ENCODE measurements around the gene NCF4. TPM values are rescaled to one million over a fixed set of nuclear protein-coding genes. Genes with fewer than 3 reads are reported as not detected.

Gene NCF4
- total RNA-seq, 1 experiment from 2014 or later: not detected

DNA sequence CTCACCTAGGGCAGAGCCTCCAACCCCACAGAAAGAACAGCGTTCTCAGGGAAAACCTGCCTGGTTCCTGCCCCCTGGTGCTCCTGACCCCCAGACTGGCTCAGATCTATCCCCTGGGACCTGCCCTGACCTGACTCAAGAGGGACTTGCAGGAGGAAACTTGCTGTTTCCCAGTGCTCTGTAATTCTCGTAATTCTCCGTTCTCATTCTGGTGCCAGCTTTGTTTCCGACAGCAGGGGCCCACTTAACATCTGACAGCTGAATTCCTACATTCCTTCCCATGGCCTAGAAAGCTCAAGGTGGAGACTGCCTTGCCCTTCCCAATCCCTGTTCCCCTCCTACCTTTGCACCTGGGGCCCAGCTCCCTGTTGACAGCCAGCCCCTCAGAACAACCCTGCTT is 40.1 kb downstream of the NCF4 start:
- BruUV-seq (replicated peaks): no TSS peak
- TF ChIP-seq TCF7L2 (IDR thresholded peaks at IDR 0.05; ENCODE audit: low read depth, low read length): no peak
- TF ChIP-seq, protein P1, sequence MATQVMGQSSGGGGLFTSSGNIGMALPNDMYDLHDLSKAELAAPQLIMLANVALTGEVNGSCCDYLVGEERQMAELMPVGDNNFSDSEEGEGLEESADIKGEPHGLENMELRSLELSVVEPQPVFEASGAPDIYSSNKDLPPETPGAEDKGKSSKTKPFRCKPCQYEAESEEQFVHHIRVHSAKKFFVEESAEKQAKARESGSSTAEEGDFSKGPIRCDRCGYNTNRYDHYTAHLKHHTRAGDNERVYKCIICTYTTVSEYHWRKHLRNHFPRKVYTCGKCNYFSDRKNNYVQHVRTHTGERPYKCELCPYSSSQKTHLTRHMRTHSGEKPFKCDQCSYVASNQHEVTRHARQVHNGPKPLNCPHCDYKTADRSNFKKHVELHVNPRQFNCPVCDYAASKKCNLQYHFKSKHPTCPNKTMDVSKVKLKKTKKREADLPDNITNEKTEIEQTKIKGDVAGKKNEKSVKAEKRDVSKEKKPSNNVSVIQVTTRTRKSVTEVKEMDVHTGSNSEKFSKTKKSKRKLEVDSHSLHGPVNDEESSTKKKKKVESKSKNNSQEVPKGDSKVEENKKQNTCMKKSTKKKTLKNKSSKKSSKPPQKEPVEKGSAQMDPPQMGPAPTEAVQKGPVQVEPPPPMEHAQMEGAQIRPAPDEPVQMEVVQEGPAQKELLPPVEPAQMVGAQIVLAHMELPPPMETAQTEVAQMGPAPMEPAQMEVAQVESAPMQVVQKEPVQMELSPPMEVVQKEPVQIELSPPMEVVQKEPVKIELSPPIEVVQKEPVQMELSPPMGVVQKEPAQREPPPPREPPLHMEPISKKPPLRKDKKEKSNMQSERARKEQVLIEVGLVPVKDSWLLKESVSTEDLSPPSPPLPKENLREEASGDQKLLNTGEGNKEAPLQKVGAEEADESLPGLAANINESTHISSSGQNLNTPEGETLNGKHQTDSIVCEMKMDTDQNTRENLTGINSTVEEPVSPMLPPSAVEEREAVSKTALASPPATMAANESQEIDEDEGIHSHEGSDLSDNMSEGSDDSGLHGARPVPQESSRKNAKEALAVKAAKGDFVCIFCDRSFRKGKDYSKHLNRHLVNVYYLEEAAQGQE (IDR thresholded peaks at IDR 0.05; ENCODE audit: insufficient read depth in 1 of 2, low read depth in 2 of 2, low read length in 1 of 2): no peak
- no peak for TF ChIP-seq POLR2AphosphoS5 (IDR thresholded peaks at IDR 0.05; ENCODE audit: low read depth, low read length)
- no peak for TF ChIP-seq SIN3A (IDR thresholded peaks at IDR 0.05; ENCODE audit: borderline replicate concordance, insufficient read depth, low read depth, low read length)
- TF ChIP-seq, protein P2, sequence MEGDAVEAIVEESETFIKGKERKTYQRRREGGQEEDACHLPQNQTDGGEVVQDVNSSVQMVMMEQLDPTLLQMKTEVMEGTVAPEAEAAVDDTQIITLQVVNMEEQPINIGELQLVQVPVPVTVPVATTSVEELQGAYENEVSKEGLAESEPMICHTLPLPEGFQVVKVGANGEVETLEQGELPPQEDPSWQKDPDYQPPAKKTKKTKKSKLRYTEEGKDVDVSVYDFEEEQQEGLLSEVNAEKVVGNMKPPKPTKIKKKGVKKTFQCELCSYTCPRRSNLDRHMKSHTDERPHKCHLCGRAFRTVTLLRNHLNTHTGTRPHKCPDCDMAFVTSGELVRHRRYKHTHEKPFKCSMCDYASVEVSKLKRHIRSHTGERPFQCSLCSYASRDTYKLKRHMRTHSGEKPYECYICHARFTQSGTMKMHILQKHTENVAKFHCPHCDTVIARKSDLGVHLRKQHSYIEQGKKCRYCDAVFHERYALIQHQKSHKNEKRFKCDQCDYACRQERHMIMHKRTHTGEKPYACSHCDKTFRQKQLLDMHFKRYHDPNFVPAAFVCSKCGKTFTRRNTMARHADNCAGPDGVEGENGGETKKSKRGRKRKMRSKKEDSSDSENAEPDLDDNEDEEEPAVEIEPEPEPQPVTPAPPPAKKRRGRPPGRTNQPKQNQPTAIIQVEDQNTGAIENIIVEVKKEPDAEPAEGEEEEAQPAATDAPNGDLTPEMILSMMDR (IDR thresholded peaks at IDR 0.05): no peak
- ATAC-seq (no peak), DNase-seq (ENCODE audit: low read depth, low spot score) (no peak)
- Histone ChIP-seq H3K27me3 (ENCODE audit: control insufficient read depth, insufficient read depth, low read length) (no peaks in the 10 kb centered on the region), H3K4me1 (ENCODE audit: control insufficient read depth, insufficient read depth, low read length) (no peaks in the 10 kb centered on the region), H3K9me3 (ENCODE audit: control insufficient read depth, insufficient read depth, low read depth, low read length) (no peaks in the 10 kb centered on the region), H3K36me3 (ENCODE audit: control insufficient read depth, insufficient read depth, low read length) (no peaks in the 10 kb centered on the region), H3K4me3 (ENCODE audit: low read depth in 2 of 2, low read length in 2 of 2) (no peak overlapping the region), H3K27ac (ENCODE audit: low read length) (no peak overlapping the region)
- in situ Hi-C loops (cut with HindIII; ENCODE audit: low pct_unique_long_range_greater_than_20kb, low sequenced_read_pairs): no loop called here
- intact Hi-C loops (cut with micrococcal nuclease; ENCODE audit: unreplicated experiment): no loop called here
- ChIA-PET POLR2A (no interaction called here), CTCF (no interaction called here)

DNA sequence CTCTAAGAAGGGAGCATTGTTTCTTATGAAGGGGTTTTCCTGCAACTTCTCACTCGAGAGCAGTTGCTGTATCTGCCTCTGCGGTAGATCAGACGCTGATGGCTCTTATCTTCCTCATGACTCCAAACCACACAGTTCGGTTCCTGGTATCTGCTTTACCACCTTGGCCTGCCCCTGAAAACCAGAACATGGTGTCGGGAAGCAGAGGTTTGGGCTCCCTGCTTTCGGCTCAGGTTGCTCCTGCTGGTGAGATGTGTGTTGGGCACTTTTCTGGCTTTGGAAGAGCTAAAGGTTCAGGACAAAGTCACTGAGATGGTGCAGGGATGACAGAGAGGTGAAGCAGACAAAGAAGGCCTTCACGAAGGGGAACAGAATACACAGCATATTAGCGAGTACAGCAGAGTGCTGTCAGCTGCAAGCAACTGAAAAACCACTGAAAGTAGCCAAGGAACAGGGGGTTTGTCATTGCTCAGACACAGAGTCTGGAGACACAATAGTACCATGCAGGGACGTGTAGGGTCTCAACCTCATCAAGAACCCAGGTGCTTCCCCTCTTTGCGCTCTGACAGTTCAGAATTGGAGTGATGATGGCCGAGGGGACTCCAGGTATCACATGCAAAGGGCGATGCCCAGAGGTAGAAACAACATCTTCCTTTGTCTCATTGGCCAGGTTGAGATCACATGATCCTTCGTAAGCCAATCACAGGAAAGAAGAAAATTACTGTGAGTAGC is 40.8 kb downstream of the NCF4 start:
- CTCF ChIA-PET: no interaction called here
- Histone ChIP-seq H3K27me3 (ENCODE audit: control insufficient read depth, insufficient read depth, low read length) (no peaks in the 10 kb centered on the region), H3K27ac (ENCODE audit: low read length) (no peak overlapping the region), H3K4me1 (ENCODE audit: control insufficient read depth, insufficient read depth, low read length) (no peaks in the 10 kb centered on the region), H3K36me3 (ENCODE audit: control insufficient read depth, insufficient read depth, low read length) (no peaks in the 10 kb centered on the region), H3K9me3 (ENCODE audit: control insufficient read depth, insufficient read depth, low read depth, low read length) (no peaks in the 10 kb centered on the region), H3K4me3 (ENCODE audit: low read depth in 2 of 2, low read length in 2 of 2) (no peak overlapping the region)
- BruUV-seq (replicated peaks): no TSS peak
- DNase-seq (ENCODE audit: low read depth, low spot score): no peak
- intact Hi-C loops (cut with micrococcal nuclease; ENCODE audit: unreplicated experiment) (no loop called here), in situ Hi-C loops (cut with HindIII; ENCODE audit: low pct_unique_long_range_greater_than_20kb, low sequenced_read_pairs) (no loop called here)
- no peak for TF ChIP-seq TCF7L2 (IDR thresholded peaks at IDR 0.05; ENCODE audit: low read depth, low read length)
- TF ChIP-seq, protein P2 (IDR thresholded peaks at IDR 0.05): no peak
- TF ChIP-seq, protein P1 (IDR thresholded peaks at IDR 0.05; ENCODE audit: insufficient read depth in 1 of 2, low read depth in 2 of 2, low read length in 1 of 2): no peak
- TF ChIP-seq POLR2AphosphoS5 (IDR thresholded peaks at IDR 0.05; ENCODE audit: low read depth, low read length): no peak
- no peak for TF ChIP-seq SIN3A (IDR thresholded peaks at IDR 0.05; ENCODE audit: borderline replicate concordance, insufficient read depth, low read depth, low read length)
- POLR2A ChIA-PET: no interaction called here
- no peak for ATAC-seq

Measured in Panc1 (cell line).